Measurements from ENCODE around the gene KCNK7.
A peak's percentile ranks its signal among the peaks of the same experiment; 100 is the strongest.

Gene KCNK7

GRCh38 chr11:65625628-65626342 lies 30.2 kb upstream of the KCNK7 start:
- no peak for DNase-seq

GRCh38 chr11:65624931-65625627 lies 29.5 kb upstream of the KCNK7 start:
- no peak for DNase-seq

GRCh38 chr11:65623852-65624616 lies 28.4 kb upstream of the KCNK7 start:
- no peak for DNase-seq

GRCh38 chr11:65623177-65623576 lies 27.6 kb upstream of the KCNK7 start:
- DNase-seq = no peak

GRCh38 chr11:65622011-65622410 lies 26.4 kb upstream of the KCNK7 start:
- DNase-seq = no peak

- no peak for DNase-seq
Measured at GRCh38 chr11:65621460-65621859, 25.9 kb upstream of the KCNK7 start.

GRCh38 chr11:65620666-65621065 lies 25.1 kb upstream of the KCNK7 start:
- no peak for DNase-seq

GRCh38 chr11:65619281-65619928 lies 23.8 kb upstream of the KCNK7 start:
- no peak for DNase-seq

GRCh38 chr11:65618763-65619162 lies 23.2 kb upstream of the KCNK7 start:
- DNase-seq = no peak

GRCh38 chr11:65617990-65618751 lies 22.6 kb upstream of the KCNK7 start:
- DNase-seq = no peak

GRCh38 chr11:65617136-65617850 lies 21.7 kb upstream of the KCNK7 start:
- no peak for DNase-seq

- DNase-seq = no peak
Measured at GRCh38 chr11:65616575-65617001, 21.0 kb upstream of the KCNK7 start.

- DNase-seq = no peak
Measured at GRCh38 chr11:65615950-65616574, 20.5 kb upstream of the KCNK7 start.

GRCh38 chr11:65615229-65615949 lies 19.8 kb upstream of the KCNK7 start, which contains the start of gene PCNX3:
Gene PCNX3, plus strand, starts transcription at chr11:65615776. Its CDS starts 536 bp downstream, at chr11:65616312.
- DNase-seq = peak; percentile 99

- DNase-seq = no peak
Measured at GRCh38 chr11:65613091-65613928, 17.7 kb upstream of the KCNK7 start.

- no peak for DNase-seq
Measured at GRCh38 chr11:65612691-65613090, 17.1 kb upstream of the KCNK7 start.

GRCh38 chr11:65611758-65612603 lies 16.4 kb upstream of the KCNK7 start:
- DNase-seq = no peak

GRCh38 chr11:65611028-65611757 lies 15.6 kb upstream of the KCNK7 start:
- no peak for DNase-seq

All from SIG-M5 (cell line).